ENCODE measurements around the gene LRRC74A.

DNA sequence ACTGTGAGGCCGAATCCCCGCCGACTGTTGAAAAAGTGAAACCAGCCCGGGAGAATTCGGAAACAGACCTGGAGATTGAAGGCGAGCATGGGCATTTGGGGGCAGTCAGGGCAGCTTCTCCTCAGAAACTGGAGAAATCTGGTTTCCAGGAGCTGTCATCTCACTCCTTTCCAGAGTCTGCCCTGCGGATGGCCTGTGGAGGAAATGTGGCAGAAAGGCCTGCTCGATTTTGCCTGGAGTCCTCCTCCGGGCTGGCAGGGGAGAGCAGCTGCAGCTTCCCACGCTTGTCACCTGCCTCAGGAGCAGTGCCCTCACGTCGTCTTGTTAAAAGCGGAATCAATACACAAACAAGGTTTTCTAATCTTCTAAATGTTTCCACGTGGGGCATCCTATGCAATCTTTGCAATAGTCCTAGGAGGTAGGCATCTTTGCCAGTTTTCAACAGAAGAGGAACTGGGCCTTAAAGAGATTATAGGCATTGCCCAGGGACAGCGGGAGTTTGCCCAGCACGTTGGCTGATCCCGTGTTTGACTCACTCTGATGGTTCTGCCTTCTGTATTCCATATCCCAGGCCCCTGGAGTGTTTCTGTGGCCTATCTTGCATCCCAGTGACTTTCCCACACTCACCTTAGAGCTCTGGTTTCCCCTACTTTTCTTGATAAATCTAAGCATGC is 2.3 kb downstream of the LRRC74A start:
- TF ChIP-seq CTCF (conservative IDR thresholded peaks at IDR 0.05; ENCODE audit: low read length) (no peak), EZH2phosphoT487 (IDR thresholded peaks at IDR 0.05; ENCODE audit: borderline replicate concordance) (no peak)

All from Loucy (cell line).